ENCODE measurements around the gene TSPAN10. TPM values are rescaled to one million over a fixed set of nuclear protein-coding genes. Genes with fewer than 3 reads are reported as not detected.
A peak's percentile ranks its signal among the peaks of the same experiment; 100 is the strongest.

TSPAN10 gene
- total RNA-seq, result 1 to 10 TPM; 1.4 to 4.7 TPM
- polyA plus RNA-seq, result under 1 TPM; 0.61 to 0.85 TPM
- long read RNA-seq, donor 1, partial matches to known transcripts, result 0 of 8 reads
- long read RNA-seq, donor 1, other reads (novel, unspliced or antisense), result 0 of 8 reads
- long read RNA-seq, donor 2, result 0 reads
- long read RNA-seq, donor 3, partial matches to known transcripts, result 0 of 3 reads
- long read RNA-seq, donor 3, other reads (novel, unspliced or antisense), result 0 of 3 reads
- long read RNA-seq, donor 4, result 0 reads
- long read RNA-seq, donor 5, partial matches to known transcripts, result 0 of 1 reads
- long read RNA-seq, donor 5, other reads (novel, unspliced or antisense), result 0 of 1 reads

GRCh38 chr17:81636505-81637288, at the start of gene TSPAN10, which contains the start of gene NPLOC4:
Gene TSPAN10, plus strand, starts transcription at chr17:81637196. Its CDS starts 5,217 bp downstream, at chr17:81642413.
Gene NPLOC4, minus strand, starts transcription at chr17:81637112. Its CDS starts 182 bp downstream, at chr17:81636930.
- 0 to 1% methylated on average over 56 to 77 of the region's 77 CpGs for WGBS, 2 donors
- Histone ChIP-seq H3K27me3 (ENCODE audit: control insufficient read depth in 3 of 3, insufficient read depth in 3 of 3, low read length in 2 of 3) (no peaks in the 10 kb centered on the region), H3K36me3 (ENCODE audit: control insufficient read depth in 4 of 4, insufficient read depth in 4 of 4, low read length in 4 of 4) (no peaks in the 10 kb centered on the region), H3K4me1 (ENCODE audit: control insufficient read depth in 5 of 5, insufficient read depth in 5 of 5, low read length in 5 of 5) (peaks cover 0 to 14% (median 8%) of the 10 kb centered on the region in 5 donors), H3K9ac (ENCODE audit: insufficient read depth in 1 of 2, low read length in 2 of 2) (peak within 1 kb of the TSS; percentile 73 to 88), H3K4me3 (peak within 1 kb of the TSS; percentile 86), H3K27ac (ENCODE audit: low read depth in 1 of 2, low read length in 1 of 2) (peak within 1 kb of the TSS; percentile 89 to 96), H3K9me3 (ENCODE audit: control insufficient read depth in 4 of 4, insufficient read depth in 3 of 4, low read length in 3 of 4) (no peaks in the 10 kb centered on the region)
- peak; percentile 90 for ATAC-seq (ENCODE audit: insufficient read depth, low FRiP score)
- TF ChIP-seq, protein P1, sequence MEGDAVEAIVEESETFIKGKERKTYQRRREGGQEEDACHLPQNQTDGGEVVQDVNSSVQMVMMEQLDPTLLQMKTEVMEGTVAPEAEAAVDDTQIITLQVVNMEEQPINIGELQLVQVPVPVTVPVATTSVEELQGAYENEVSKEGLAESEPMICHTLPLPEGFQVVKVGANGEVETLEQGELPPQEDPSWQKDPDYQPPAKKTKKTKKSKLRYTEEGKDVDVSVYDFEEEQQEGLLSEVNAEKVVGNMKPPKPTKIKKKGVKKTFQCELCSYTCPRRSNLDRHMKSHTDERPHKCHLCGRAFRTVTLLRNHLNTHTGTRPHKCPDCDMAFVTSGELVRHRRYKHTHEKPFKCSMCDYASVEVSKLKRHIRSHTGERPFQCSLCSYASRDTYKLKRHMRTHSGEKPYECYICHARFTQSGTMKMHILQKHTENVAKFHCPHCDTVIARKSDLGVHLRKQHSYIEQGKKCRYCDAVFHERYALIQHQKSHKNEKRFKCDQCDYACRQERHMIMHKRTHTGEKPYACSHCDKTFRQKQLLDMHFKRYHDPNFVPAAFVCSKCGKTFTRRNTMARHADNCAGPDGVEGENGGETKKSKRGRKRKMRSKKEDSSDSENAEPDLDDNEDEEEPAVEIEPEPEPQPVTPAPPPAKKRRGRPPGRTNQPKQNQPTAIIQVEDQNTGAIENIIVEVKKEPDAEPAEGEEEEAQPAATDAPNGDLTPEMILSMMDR (IDR thresholded peaks at IDR 0.05; ENCODE audit: control extremely low read depth, extremely low read depth), result no peak
- DNase-seq, result peak; percentile 91 to 93 (median 92)

DNA sequence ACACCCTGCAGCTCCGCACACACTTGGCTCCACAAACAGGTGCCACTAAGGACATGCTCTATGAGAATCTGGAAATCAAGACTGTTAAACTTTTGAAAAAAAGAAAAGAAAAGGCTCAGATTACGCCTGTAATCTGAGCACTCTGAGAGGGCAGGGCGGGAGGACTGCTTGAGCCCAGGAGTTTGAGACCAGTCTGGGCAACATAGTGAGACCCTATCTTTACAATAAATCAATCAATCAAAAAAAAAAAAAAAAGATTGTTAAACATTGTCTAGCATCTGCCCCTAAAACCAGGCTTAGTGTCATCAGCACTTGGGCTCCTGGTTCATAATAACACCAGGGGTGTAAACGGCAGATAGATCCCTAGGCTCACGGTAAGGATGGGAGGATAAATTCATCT, 47.4 kb upstream of the TSPAN10 start:
- Histone ChIP-seq H3K27ac (ENCODE audit: low read depth in 1 of 2, low read length in 1 of 2) (no peak overlapping the region), H3K4me3 (no peak overlapping the region), H3K36me3 (ENCODE audit: control insufficient read depth in 4 of 4, insufficient read depth in 4 of 4, low read length in 4 of 4) (peaks cover 20 to 52% (median 31%) of the 10 kb centered on the region in 4 donors), H3K9me3 (ENCODE audit: control insufficient read depth in 4 of 4, insufficient read depth in 3 of 4, low read length in 3 of 4) (no peaks in the 10 kb centered on the region), H3K9ac (ENCODE audit: insufficient read depth in 1 of 2, low read length in 2 of 2) (no peak overlapping the region), H3K4me1 (ENCODE audit: control insufficient read depth in 5 of 5, insufficient read depth in 5 of 5, low read length in 5 of 5) (no peaks in the 10 kb centered on the region), H3K27me3 (ENCODE audit: control insufficient read depth in 3 of 3, insufficient read depth in 3 of 3, low read length in 2 of 3) (no peaks in the 10 kb centered on the region)
- 94 to 98% methylated on average over 5 of the region's 5 CpGs for WGBS, 2 donors
- ATAC-seq (ENCODE audit: insufficient read depth, low FRiP score) (no peak), DNase-seq (no peak)
- TF ChIP-seq, protein P1 (IDR thresholded peaks at IDR 0.05; ENCODE audit: control extremely low read depth, extremely low read depth), result no peak

DNA sequence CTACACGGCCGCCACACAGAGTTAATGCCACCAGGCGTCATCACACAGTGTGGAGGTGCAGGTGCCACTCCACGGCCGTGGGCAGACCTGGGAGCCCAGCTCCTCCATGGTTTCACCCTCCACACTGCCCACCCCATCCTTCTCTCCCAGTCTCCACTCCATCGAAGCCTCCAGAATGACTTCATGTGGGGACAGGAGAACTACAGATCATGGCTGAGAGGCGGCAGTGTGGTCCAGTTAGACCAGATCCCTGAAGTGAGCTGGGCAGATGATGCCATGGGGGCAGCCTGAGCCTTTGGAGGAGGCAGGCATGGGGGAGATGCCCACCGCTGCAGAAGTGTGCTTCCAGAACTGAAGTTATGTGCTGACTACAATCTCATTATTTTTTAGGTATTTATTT, 46.9 kb upstream of the TSPAN10 start:
- Histone ChIP-seq H3K36me3 (ENCODE audit: control insufficient read depth in 4 of 4, insufficient read depth in 4 of 4, low read length in 4 of 4) (peaks cover 20 to 57% (median 36%) of the 10 kb centered on the region in 4 donors), H3K9ac (ENCODE audit: insufficient read depth in 1 of 2, low read length in 2 of 2) (no peak overlapping the region), H3K27me3 (ENCODE audit: control insufficient read depth in 3 of 3, insufficient read depth in 3 of 3, low read length in 2 of 3) (no peaks in the 10 kb centered on the region), H3K4me1 (ENCODE audit: control insufficient read depth in 5 of 5, insufficient read depth in 5 of 5, low read length in 5 of 5) (no peaks in the 10 kb centered on the region), H3K9me3 (ENCODE audit: control insufficient read depth in 4 of 4, insufficient read depth in 3 of 4, low read length in 3 of 4) (no peaks in the 10 kb centered on the region), H3K27ac (ENCODE audit: low read depth in 1 of 2, low read length in 1 of 2) (no peak overlapping the region), H3K4me3 (no peak overlapping the region)
- DNase-seq (no peak), ATAC-seq (ENCODE audit: insufficient read depth, low FRiP score) (no peak)
- TF ChIP-seq, protein P1 (IDR thresholded peaks at IDR 0.05; ENCODE audit: control extremely low read depth, extremely low read depth), result no peak
- 96% methylated on average over 8 of the region's 8 CpGs for WGBS, 2 donors
